Keratinocyte (primary cell): ENCODE measurements around the gene PTPRF. TPM values are rescaled to one million over a fixed set of nuclear protein-coding genes. Genes with fewer than 3 reads are reported as not detected.

Experiments
- DNase-seq: peaks from one replicate; pipeline ENCODE4 v3.0.0-alpha.2; 2011; ENCODE audit warnings: low read depth, missing footprints, low spot score
- FAIRE-seq: peaks from 2 replicates; lab custom pipeline; 2011; peaks lifted over from hg19 to GRCh38; lab: Jason Lieb, UNC
- H2AFZ ChIP-seq: 2 replicates; pipeline ENCODE4 v1.6.0; 2012; ENCODE audit warnings: low read length, control low read depth, inconsistent platforms; ENCODE audit not compliant: control insufficient read depth
- H3K27ac ChIP-seq: 2 replicates; pipeline ENCODE4 v1.5.1; 2011; ENCODE audit warnings: low read length; ENCODE audit not compliant: control insufficient read depth, insufficient read depth
- H3K27me3 ChIP-seq: 3 replicates; pipeline ENCODE4 v1.6.0; 2011; ENCODE audit warnings: low read length; ENCODE audit not compliant: control insufficient read depth, insufficient read depth; ENCODE audit errors: extremely low read depth
- H3K36me3 ChIP-seq, 2 experiments: 2 replicates in 1 of 2; 3 replicates in 1 of 2; pipeline ENCODE4 v1.5.1; 2011; ENCODE audit warnings: low read length in 2 of 2, mild to moderate bottlenecking in 1 of 2; ENCODE audit not compliant: control insufficient read depth in 2 of 2, insufficient read depth in 2 of 2; ENCODE audit errors: extremely low read depth in 1 of 2
- H3K4me1 ChIP-seq: 3 replicates; pipeline ENCODE4 v1.5.1; 2011; ENCODE audit warnings: low read length; ENCODE audit not compliant: control insufficient read depth, insufficient read depth; ENCODE audit errors: extremely low read depth
- H3K4me2 ChIP-seq: 3 replicates; pipeline ENCODE4 v1.6.0; 2011; ENCODE audit warnings: low read depth, low read length; ENCODE audit not compliant: control insufficient read depth, insufficient read depth; ENCODE audit errors: extremely low read depth
- H3K4me3 ChIP-seq, 3 experiments: fragments of 200-600 bp in 1 of 3; sonication (generic) in 1 of 3; 2 replicates in 2 of 3; 3 replicates in 1 of 3; pipeline ENCODE4 v1.5.1; 2011 to 2016; ENCODE audit warnings: low read length in 3 of 3, mild to moderate bottlenecking in 3 of 3, control low read depth in 2 of 3, inconsistent platforms in 1 of 3, low read depth in 1 of 3, mixed read lengths in 1 of 3, mixed run types in 1 of 3, moderate library complexity in 1 of 3; ENCODE audit not compliant: control insufficient read depth in 2 of 3, insufficient read depth in 2 of 3; ENCODE audit errors: extremely low read depth in 1 of 3
- H3K79me2 ChIP-seq: 2 replicates; pipeline ENCODE4 v1.6.0; 2012; ENCODE audit warnings: low read length; ENCODE audit not compliant: control insufficient read depth, insufficient read depth
- H3K9ac ChIP-seq: 3 replicates; pipeline ENCODE4 v1.6.0; 2011; ENCODE audit warnings: low read length; ENCODE audit not compliant: control insufficient read depth, insufficient read depth; ENCODE audit errors: extremely low read depth
- H3K9me1 ChIP-seq: 3 replicates; pipeline ENCODE4 v1.6.0; 2011; ENCODE audit warnings: low read length; ENCODE audit not compliant: control insufficient read depth, insufficient read depth; ENCODE audit errors: extremely low read depth
- H3K9me3 ChIP-seq: 2 replicates; pipeline ENCODE4 v1.5.1; 2012; ENCODE audit warnings: low read depth, low read length; ENCODE audit not compliant: control insufficient read depth
- H4K20me1 ChIP-seq: 3 replicates; pipeline ENCODE4 v1.6.0; 2011; ENCODE audit warnings: low read length; ENCODE audit not compliant: control insufficient read depth, insufficient read depth; ENCODE audit errors: extremely low read depth
- CTCF ChIP-seq, 3 experiments: IDR thresholded peaks in 1 of 3; conservative IDR thresholded peaks in 1 of 3; optimal IDR thresholded peaks in 1 of 3; 2 replicates in 2 of 3; 3 replicates in 1 of 3; pipeline versions ENCODE3 to v1.5.1; 2011; ENCODE audit warnings: low read length in 3 of 3, mild to moderate bottlenecking in 3 of 3, moderate library complexity in 2 of 3, control low read depth in 1 of 3, inconsistent platforms in 1 of 3; ENCODE audit not compliant: insufficient read depth in 2 of 3; ENCODE audit errors: extremely low read depth in 1 of 3
- EZH2 ChIP-seq: IDR thresholded peaks from one replicate; pipeline ENCODE4 v1.6.1; 2012; ENCODE audit warnings: inconsistent platforms, mild to moderate bottlenecking, low read length, moderate library complexity
- dilution Hi-C: fragments of 300-500 bp; cut with MboI; formaldehyde crosslinking; loops from one replicate; pipeline ENCODE4 v1.7.0; 2020; ENCODE audit warnings: low sequenced_read_pairs; ENCODE audit not compliant: extremely low pct_ligation_motif_present
- polyA plus RNA-seq, 5 experiments: library from polyadenylated mRNA; depleted of rRNA in 3 of 5; stranded (reverse) in 3 of 5; stranded (forward) in 1 of 5; unstranded in 1 of 5; fragments of >200 nt; gene quantifications; 1 replicate in 1 of 5; 2 replicates in 3 of 5; 3 replicates in 1 of 5; pipeline versions ENCODE4 v1.2.1 to v1.2.3, GENCODE V29; 2011 to 2012; ENCODE audit warnings: missing spikeins in 2 of 5, low read depth in 1 of 5, low replicate concordance in 1 of 5

Gene PTPRF
- polyA plus RNA-seq, 1 donor (not counting 4 experiments of a cell fraction or from before 2014, with no cell fraction given) = 161 TPM

GRCh38 chr1:43660355-43660754 is 129.7 kb downstream of the PTPRF start:
- Histone ChIP-seq H3K9me3 (no peaks in the 10 kb centered on the region), H3K9ac (no peak overlapping the region), H3K4me1 (peaks cover 4% of the 10 kb centered on the region), H3K4me2 (no peak overlapping the region), H3K9me1 (no peaks in the 10 kb centered on the region), H3K27ac (no peak overlapping the region), H4K20me1 (peaks cover 4% of the 10 kb centered on the region), H3K27me3 (no peaks in the 10 kb centered on the region), H2AFZ (no peak overlapping the region), H3K36me3 (peaks cover 38 to 67% of the 10 kb centered on the region in 2 experiments), H3K79me2 (peaks cover 4% of the 10 kb centered on the region), H3K4me3 (no peak overlapping the region)
- dilution Hi-C loops = no loop called here
- FAIRE-seq (no peak), DNase-seq (no peak)
- no peak for TF ChIP-seq CTCF (optimal IDR thresholded peaks at IDR 0.05 in 1 of 3, IDR thresholded peaks at IDR 0.05 in 1 of 3, conservative IDR thresholded peaks at IDR 0.05 in 1 of 3; ENCODE audit: extremely low read depth in 1 of 3, insufficient read depth in 2 of 3, low read length in 3 of 3)
- no peak for TF ChIP-seq EZH2

- no peak for TF ChIP-seq CTCF (optimal IDR thresholded peaks at IDR 0.05 in 1 of 3, IDR thresholded peaks at IDR 0.05 in 1 of 3, conservative IDR thresholded peaks at IDR 0.05 in 1 of 3; ENCODE audit: extremely low read depth in 1 of 3, insufficient read depth in 2 of 3, low read length in 3 of 3)
- TF ChIP-seq EZH2 = no peak
- no peak for DNase-seq
- no peak for FAIRE-seq
- peaks cover 48 to 76% of the 10 kb centered on the region in 2 experiments for H3K36me3 ChIP-seq
- H3K9ac ChIP-seq = no peak overlapping the region
- no peaks in the 10 kb centered on the region for H3K27me3 ChIP-seq
- H3K9me1 ChIP-seq = peaks cover 8% of the 10 kb centered on the region
- peaks cover 41% of the 10 kb centered on the region for H3K4me1 ChIP-seq
- dilution Hi-C loops = no loop called here
- H4K20me1 ChIP-seq = peaks cover 12% of the 10 kb centered on the region
- H3K79me2 ChIP-seq = no peaks in the 10 kb centered on the region
- H2AFZ ChIP-seq = no peak overlapping the region
- H3K9me3 ChIP-seq = no peaks in the 10 kb centered on the region
- H3K27ac ChIP-seq = no peak overlapping the region
- no peak overlapping the region for H3K4me2 ChIP-seq
- H3K4me3 ChIP-seq = no peak overlapping the region
Observed at GRCh38 chr1:43664369-43664768, 133.7 kb downstream of the PTPRF start.
